ENCODE data around the gene COMT. TPM values are rescaled to one million over a fixed set of nuclear protein-coding genes. Genes with fewer than 3 reads are reported as not detected.

Gene COMT
- total RNA-seq, 2 experiments from 2014 or later, result 11.3 to 11.4 TPM

- H3K27ac ChIP-seq (ENCODE audit: low read depth in 1 of 2, low read length in 2 of 2), result no peak overlapping the region
- no peaks in the 10 kb centered on the region for H3K27me3 Mint-ChIP-seq
- no peaks in the 10 kb centered on the region for H3K9me3 ChIP-seq (ENCODE audit: control insufficient read depth in 1 of 2, insufficient read depth in 1 of 2, low read length in 2 of 2)
- intact Hi-C loops (cut with DNase I, micrococcal nuclease), result loop anchor here in 1 of 2 experiments (5.0 kb wide), 1 partner anchor 92 kb away; no protein-coding TSS in a partner anchor
- TF ChIP-seq CTCF (IDR thresholded peaks at IDR 0.05), result no peak
- ATAC-seq (ENCODE audit: poor library complexity) (no peak), DNase-seq (no peak)
- peaks cover 15% of the 10 kb centered on the region for H3K4me1 ChIP-seq (ENCODE audit: insufficient read depth, low read length)
- H3K9me3 Mint-ChIP-seq, result no peaks in the 10 kb centered on the region
- ChIA-PET POLR2A (no interaction called here), CTCF (no interaction called here)
- H3K36me3 ChIP-seq (ENCODE audit: insufficient read depth, low read length), result no peaks in the 10 kb centered on the region
- H3K4me3 ChIP-seq (ENCODE audit: low read length), result no peak overlapping the region
- no peaks in the 10 kb centered on the region for H3K4me1 Mint-ChIP-seq (ENCODE audit: low read depth)
- H3K27ac Mint-ChIP-seq, result no peak overlapping the region
- H3K4me3 Mint-ChIP-seq, result peak overlapping the region; percentile 38
- H3K27me3 ChIP-seq (ENCODE audit: control insufficient read depth in 1 of 2, insufficient read depth in 2 of 2, low read length in 2 of 2), result peaks cover 0 to 2% of the 10 kb centered on the region in 2 experiments
- no peaks in the 10 kb centered on the region for H3K36me3 Mint-ChIP-seq (ENCODE audit: low read depth)
These were observed 43.6 kb downstream of the COMT start for GRCh38 chr22:19984851-19985811.

DNA sequence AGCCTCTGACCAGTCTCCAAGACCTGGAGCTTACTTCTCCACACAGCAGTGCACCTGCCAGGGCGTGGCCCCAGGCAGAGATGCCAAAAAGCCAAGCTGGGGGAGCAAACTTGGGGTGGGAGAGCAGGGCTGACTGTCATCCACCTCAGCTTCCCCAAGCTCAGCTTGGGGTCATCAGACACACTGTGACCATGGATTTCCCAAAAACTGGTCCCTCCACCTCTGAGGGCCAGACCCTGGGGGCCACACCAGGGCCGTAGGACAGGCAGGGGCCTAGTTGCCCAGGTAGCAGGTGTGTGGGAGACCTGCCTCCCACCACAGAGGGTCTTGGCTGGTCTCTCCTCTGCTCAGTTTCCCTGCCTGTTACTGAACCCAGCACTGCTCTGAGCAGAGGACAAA is 44.4 kb downstream of the COMT start:
- no peak for TF ChIP-seq CTCF (IDR thresholded peaks at IDR 0.05)
- Histone ChIP-seq H3K4me3 (ENCODE audit: low read length) (peak overlapping the region; percentile 41), H3K4me1 (ENCODE audit: insufficient read depth, low read length) (peaks cover 15% of the 10 kb centered on the region), H3K27ac (ENCODE audit: low read depth in 1 of 2, low read length in 2 of 2) (no peak overlapping the region), H3K9me3 (ENCODE audit: control insufficient read depth in 1 of 2, insufficient read depth in 1 of 2, low read length in 2 of 2) (no peaks in the 10 kb centered on the region), H3K36me3 (ENCODE audit: insufficient read depth, low read length) (no peaks in the 10 kb centered on the region), H3K27me3 (ENCODE audit: control insufficient read depth in 1 of 2, insufficient read depth in 2 of 2, low read length in 2 of 2) (peaks cover 0 to 2% of the 10 kb centered on the region in 2 experiments)
- H3K27ac Mint-ChIP-seq, result no peak overlapping the region
- H3K4me3 Mint-ChIP-seq, result peak overlapping the region; percentile 68
- CTCF ChIA-PET, result no interaction called here
- H3K9me3 Mint-ChIP-seq, result no peaks in the 10 kb centered on the region
- H3K36me3 Mint-ChIP-seq (ENCODE audit: low read depth), result no peaks in the 10 kb centered on the region
- H3K4me1 Mint-ChIP-seq (ENCODE audit: low read depth), result no peaks in the 10 kb centered on the region
- ATAC-seq (ENCODE audit: poor library complexity), result no peak
- intact Hi-C loops (cut with DNase I, micrococcal nuclease), result loop anchor here in 1 of 2 experiments (2.0 to 5.0 kb wide), 2 partner anchors 35 to 91 kb away; partner anchors contain the start of gene TANGO2
- DNase-seq, result no peak
- POLR2A ChIA-PET, result interaction anchor here (1.1 kb wide), 1 partner anchor 35 kb away, joined by 3 read pairs; no protein-coding TSS in a partner anchor
- no peaks in the 10 kb centered on the region for H3K27me3 Mint-ChIP-seq

GRCh38 chr22:19986410-19987341 is 45.1 kb downstream of the COMT start:
- Mint-ChIP-seq H3K4me3 (peak overlapping the region; percentile 68), H3K36me3 (ENCODE audit: low read depth) (no peaks in the 10 kb centered on the region), H3K4me1 (ENCODE audit: low read depth) (no peaks in the 10 kb centered on the region), H3K27ac (no peak overlapping the region), H3K9me3 (no peaks in the 10 kb centered on the region), H3K27me3 (no peaks in the 10 kb centered on the region)
- intact Hi-C loops (cut with DNase I, micrococcal nuclease), result loop anchor here in 1 of 2 experiments (2.0 to 5.0 kb wide), 2 partner anchors 34 to 91 kb away; partner anchors contain the start of gene TANGO2
- no peaks in the 10 kb centered on the region for H3K9me3 ChIP-seq (ENCODE audit: control insufficient read depth in 1 of 2, insufficient read depth in 1 of 2, low read length in 2 of 2)
- ATAC-seq (ENCODE audit: poor library complexity) (peak; percentile 81), DNase-seq (peak; percentile 31 to 82 (median 53))
- no peak for TF ChIP-seq CTCF (IDR thresholded peaks at IDR 0.05)
- H3K27ac ChIP-seq (ENCODE audit: low read depth in 1 of 2, low read length in 2 of 2), result no peak overlapping the region
- ChIA-PET CTCF (no interaction called here), POLR2A (interaction anchor here (1.1 kb wide), 1 partner anchor 34 kb away, joined by 3 read pairs; no protein-coding TSS in a partner anchor)
- H3K4me1 ChIP-seq (ENCODE audit: insufficient read depth, low read length), result peaks cover 15% of the 10 kb centered on the region
- peaks cover 0 to 2% of the 10 kb centered on the region in 2 experiments for H3K27me3 ChIP-seq (ENCODE audit: control insufficient read depth in 1 of 2, insufficient read depth in 2 of 2, low read length in 2 of 2)
- H3K4me3 ChIP-seq (ENCODE audit: low read length), result peak overlapping the region; percentile 41
- H3K36me3 ChIP-seq (ENCODE audit: insufficient read depth, low read length), result no peaks in the 10 kb centered on the region

Measured in CD4-positive, alpha-beta T cell (primary cell).